GM10266 (cell line): ENCODE data around the gene CNNM1.

Experiments used
- DNase-seq: peaks from one replicate; pipeline ENCODE4 v3.0.0; 2012; ENCODE audit errors: extremely low spot score
- TF ChIP-seq, protein P1 (sequence below): IDR thresholded peaks from 2 replicates; pipeline ENCODE4 v1.5.1; 2012; ENCODE audit warnings: mild to moderate bottlenecking, low read depth; ENCODE audit not compliant: control insufficient read depth, insufficient read depth; ENCODE audit errors: missing control alignments

CNNM1 gene

DNA sequence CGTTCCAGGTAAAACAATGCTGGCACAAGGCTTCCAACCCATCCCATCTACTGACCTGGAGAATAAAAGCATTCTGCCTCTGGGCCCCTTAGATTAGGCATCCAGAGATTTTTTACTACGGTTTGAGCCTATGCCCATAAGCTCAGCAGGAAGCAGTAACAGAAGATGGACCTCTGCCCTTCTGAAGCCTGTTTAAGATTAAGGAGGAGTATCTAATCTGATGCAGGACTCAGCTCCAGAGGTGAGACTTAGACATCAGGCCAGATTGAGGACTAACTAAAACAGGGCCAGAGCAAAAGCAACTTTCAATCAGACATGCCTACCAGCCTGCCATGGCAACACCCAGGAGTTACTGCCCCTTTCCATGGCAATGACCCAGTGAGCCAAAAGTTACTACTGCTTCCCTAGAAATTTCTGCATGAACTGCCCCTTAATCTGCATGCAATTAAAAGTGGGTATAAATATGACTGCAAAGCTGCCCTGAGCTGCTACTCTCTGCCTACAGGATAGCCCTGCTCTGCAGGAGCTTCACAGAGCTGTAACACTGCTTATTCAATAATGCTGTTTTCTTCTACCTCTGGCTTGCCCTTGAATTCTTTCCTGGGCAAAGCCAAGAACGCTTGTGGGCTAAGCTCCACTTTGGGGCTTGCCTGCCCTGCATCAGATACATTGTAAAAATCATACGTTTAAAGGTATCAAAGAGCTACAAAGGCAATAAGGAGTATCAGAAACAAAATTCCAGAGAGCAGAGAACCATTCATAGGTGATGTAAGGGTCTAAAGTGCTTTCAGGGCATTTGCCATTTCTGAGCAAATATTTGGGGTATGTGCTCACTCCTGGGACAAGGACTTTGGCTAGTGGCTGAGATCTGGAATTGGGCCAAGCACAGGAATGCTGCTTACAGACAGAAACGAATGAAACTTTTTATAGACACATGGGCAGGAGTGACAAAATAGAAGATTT is 25.0 kb upstream of the CNNM1 start:
- no peak for DNase-seq
- TF ChIP-seq, protein P1, sequence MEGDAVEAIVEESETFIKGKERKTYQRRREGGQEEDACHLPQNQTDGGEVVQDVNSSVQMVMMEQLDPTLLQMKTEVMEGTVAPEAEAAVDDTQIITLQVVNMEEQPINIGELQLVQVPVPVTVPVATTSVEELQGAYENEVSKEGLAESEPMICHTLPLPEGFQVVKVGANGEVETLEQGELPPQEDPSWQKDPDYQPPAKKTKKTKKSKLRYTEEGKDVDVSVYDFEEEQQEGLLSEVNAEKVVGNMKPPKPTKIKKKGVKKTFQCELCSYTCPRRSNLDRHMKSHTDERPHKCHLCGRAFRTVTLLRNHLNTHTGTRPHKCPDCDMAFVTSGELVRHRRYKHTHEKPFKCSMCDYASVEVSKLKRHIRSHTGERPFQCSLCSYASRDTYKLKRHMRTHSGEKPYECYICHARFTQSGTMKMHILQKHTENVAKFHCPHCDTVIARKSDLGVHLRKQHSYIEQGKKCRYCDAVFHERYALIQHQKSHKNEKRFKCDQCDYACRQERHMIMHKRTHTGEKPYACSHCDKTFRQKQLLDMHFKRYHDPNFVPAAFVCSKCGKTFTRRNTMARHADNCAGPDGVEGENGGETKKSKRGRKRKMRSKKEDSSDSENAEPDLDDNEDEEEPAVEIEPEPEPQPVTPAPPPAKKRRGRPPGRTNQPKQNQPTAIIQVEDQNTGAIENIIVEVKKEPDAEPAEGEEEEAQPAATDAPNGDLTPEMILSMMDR, result no peak

DNA sequence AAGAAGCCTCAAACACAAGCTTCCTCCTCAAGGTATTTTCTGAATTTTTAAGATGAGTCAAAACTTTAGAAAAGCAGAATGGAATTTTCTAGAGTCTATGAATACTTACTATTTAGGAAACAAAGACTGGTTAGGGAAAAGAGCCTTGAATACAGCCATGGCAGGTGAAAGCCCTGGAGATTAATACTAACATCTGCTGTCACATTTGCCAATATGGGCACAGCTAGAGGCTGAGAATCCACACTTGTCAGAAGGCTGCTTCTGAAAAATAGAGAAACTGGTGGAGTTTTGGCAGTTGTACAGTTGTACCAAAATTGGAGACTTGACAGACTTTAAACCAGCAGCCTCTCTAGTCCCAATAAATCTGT is 24.3 kb upstream of the CNNM1 start:
- no peak for DNase-seq
- TF ChIP-seq, protein P1, result no peak

DNA sequence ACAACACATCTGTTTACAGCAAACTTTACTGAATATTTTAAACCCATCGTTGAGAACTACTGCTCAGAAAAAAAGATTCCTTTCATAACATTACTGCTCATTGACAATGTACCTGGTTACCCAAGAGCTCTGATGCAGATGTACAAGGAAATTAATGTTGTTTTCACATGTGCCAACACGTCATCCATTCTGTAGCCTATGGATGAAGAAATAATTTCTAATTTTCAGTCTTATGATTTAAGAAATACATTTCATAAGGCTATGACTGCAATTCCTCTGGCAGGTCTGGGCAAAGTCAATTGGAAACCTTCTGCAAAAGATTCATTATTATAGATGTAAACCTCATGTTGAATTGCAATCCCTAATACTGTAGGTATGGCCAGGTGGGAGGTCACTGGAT is 16.7 kb upstream of the CNNM1 start:
- TF ChIP-seq, protein P1, result no peak
- DNase-seq, result no peak

DNA sequence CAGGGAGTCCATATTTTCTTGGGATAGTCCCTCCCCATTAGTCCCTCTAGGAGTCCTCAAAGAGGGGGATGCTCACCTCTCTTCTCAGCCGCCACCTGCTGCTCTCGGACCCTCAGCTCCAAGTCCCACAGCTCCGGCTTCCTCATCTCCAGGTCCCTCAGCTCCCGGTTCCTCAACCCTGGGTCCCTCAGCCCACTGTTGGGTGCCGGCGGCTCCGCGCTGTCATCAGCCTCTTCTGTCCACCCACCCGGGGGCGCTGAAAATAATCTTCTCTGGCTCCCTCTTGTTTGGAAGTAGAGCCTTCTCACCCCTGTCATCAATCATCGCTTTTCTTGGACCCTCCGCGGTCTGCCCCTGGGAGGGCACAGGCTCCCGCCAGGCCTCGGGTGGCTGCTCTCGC is 13.3 kb upstream of the CNNM1 start:
- TF ChIP-seq, protein P1, result no peak
- no peak for DNase-seq

DNA sequence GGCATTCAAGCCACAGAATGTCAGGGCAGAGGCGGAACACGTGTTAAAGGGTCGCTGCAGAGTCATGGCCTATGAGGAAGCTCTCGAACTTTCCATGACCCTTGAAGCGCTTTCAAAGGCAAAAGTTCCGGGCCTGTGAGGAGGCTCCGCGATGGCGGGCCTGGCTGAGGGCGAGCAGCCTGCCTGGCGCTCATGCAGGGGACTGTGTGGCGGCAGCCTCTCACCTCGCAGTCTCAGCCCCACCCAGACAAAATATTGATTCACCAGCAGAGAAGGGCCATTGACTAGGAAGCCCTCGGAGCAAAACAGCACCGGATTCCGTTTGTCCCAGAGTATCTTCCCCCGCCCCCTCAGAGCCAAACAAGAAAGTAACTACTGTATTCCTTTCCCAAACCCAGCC is 12.8 kb upstream of the CNNM1 start:
- TF ChIP-seq, protein P1, result no peak
- DNase-seq, result no peak

DNA sequence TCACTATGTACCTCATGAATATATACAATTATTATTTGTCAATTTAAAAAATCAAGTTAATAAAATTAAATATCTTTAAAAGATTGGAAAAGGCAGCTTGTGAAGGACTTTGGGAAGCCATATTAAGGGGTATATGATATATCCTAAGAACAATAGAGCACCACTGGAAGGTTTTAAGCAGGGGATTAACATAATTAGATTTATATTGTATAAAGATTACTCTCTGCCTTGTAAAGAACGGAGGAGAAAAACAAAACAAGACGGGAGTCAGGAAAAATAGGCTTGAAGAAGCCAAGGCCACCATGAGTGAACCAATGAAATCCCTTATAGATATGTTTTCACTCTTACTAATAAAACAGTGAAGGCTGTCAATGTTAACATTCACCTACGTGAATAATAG is 11.1 kb upstream of the CNNM1 start:
- DNase-seq, result no peak
- TF ChIP-seq, protein P1, result no peak

DNA sequence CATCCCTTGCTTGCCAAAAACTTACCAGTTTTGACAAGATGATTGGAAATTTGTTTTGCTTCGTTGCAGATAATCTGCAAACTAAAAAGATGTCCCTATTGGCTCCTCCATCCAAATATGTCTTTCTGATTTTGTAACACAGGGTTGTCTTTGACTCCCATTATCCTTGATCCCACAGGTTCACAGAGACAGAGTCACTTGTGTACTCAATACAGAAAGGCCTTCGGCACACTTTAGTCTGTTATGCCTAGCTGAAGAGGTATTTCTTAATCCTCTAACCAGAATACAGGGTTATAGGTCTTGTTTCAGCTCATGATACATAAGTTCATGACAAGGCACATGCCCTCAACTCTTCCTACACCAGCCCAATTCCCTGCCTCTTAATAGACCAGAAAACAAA is 10.7 kb upstream of the CNNM1 start:
- no peak for DNase-seq
- TF ChIP-seq, protein P1, result no peak
